Cardiac septum (tissue), 1 donor: Measurements from ENCODE around the gene SYTL5. TPM values are rescaled to one million over a fixed set of nuclear protein-coding genes. Genes with fewer than 3 reads are reported as not detected.

Experiments used
- DNase-seq: peaks from one replicate; pipeline ENCODE4 v3.0.0-alpha.2; 2020; ENCODE audit warnings: low spot score
- intact Hi-C: fragments of 100-400 bp; cut with DNase I; formaldehyde crosslinking; loops from one replicate; pipeline ENCODE4 v1.14.0; 2022
- total RNA-seq: library from RNA; stranded (reverse); fragmentation: NEBNext Ultra II Directional; extraction: Animal tissue kit (Norgen Biotek cat#: 25700); gene quantifications from one replicate; pipeline ENCODE4 v1.2.1, GENCODE V29; 2021
- donor health status: DM: no; HTN: no; CAD: no.

The SYTL5 gene
- total RNA-seq, 1 donor from 2014 or later: 4.5 TPM

DNA sequence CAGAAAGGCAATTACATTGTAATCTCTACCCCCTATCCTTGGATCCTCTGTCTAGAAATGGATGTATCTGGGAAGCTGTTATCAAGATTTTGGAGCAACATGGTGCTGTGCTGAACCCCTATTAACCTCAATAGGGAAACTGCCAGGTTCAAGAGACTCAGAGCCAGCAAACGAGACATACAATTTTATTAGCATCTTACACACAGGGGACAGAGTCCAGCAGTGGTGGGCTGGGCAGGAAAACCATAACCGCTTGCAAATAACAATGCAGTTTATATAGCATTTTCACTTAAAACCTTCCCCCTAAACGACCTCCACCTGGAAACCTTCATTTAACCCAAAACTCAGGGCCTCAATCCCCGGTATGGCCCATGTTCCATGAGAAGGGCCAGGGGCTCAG, 79.5 kb downstream of the SYTL5 start:
- intact Hi-C loops: no loop called here
- no peak for DNase-seq

DNA sequence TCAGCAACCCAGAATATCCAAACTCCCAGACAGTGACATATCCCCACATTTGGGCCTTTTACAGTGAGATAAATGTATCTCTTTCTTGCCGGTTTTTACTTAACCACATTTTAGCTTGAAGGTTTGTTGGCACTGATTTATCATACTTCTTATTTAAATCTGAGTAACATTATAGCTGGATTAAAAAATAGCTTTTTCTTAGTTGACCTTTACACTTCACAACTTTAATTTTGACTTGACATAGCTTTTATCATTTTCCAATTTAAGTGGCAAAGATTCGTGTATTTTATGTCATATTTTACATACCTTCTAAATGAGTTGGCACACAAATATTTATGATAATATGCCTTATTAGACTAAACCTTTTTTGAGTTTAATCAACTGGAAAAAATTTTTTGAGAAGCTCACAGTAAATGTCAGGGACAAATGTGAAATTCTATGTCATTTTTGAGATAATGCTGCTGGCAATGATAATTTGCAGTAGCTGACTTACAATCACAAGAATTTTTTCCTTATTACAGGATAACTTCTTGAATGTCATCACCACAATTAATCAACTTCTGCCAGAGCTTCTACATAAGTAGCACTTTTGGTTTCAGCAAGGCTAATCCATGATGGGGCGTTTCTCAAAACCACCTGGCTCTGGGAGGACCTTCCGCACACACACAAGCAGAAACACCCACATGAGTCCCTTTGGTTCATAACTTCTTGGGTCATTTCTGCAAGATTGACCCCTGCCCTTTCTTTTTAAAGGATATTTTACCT, 80.3 kb downstream of the SYTL5 start:
- no peak for DNase-seq
- intact Hi-C loops: no loop called here

GRCh38 chrX:38087594-38087993, 81.2 kb downstream of the SYTL5 start:
- DNase-seq: no peak
- intact Hi-C loops: no loop called here

DNA sequence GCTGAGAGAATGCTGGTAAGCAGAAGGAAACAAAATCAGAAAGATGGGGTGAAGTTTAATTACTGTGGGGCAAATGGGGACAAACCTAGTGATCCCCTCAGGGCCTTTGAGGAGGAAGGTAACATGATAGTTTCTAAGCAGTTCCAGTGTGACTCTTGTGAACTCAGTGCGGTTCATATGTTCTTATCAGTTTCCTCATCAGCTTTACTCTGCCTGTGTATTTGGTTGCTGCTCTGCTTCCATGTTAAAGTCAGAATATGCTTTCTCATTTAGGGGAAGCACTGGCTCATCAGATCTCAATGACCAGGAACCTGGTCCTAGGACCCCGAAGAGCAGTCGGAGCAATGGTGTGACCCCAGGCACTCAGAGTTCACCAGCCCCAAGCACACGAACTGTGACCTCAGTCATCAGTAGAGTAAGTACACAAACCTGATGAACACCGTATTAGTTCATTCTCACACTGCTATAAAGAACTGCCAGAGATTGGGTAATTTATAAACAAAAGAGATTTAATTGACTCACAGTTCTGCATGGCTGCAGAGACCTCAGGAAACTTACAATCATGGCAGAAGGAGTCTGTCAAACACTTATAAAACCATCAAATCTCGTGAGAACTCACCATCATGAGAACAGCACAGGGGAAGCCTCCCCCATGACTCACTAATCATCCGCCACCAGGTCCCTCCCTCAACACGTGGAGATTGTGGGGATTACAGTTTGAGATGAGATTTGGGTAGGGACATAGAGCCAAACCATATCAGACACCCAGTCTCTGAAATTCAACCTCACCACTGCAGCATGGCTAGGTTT, 83.0 kb downstream of the SYTL5 start:
- intact Hi-C loops: no loop called here

GRCh38 chrX:38095971-38096529, 89.7 kb downstream of the SYTL5 start:
- no peak for DNase-seq
- intact Hi-C loops: no loop called here

More for the DNA sequence above, 83.0 kb downstream of the SYTL5 start:
- DNase-seq: no peak

- no peak for DNase-seq
- intact Hi-C loops: no loop called here
Observed at GRCh38 chrX:38099688-38100087, 93.3 kb downstream of the SYTL5 start.

DNA sequence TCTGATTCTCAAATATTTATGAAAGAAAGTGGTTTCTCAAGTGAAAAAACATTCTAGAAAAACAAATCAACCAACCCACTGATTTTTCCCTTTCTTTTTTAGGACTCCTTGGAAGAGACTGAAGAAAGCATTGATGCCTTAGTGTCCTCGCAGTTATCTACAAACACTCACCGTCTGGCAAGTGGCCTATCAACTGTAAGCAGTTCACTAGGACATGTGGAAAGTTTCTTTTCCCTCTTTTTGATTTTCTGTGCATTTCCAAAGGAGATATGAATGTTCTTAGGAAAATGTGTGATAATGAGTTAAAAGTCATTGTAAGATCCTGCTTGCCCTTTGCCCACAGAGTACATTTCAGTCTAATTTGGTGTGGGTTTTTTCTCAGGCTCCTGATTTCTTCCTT, 95.9 kb downstream of the SYTL5 start:
- intact Hi-C loops: no loop called here
- DNase-seq: no peak

- intact Hi-C loops: no loop called here
- no peak for DNase-seq
Observed at GRCh38 chrX:38102875-38103274, 96.5 kb downstream of the SYTL5 start.

DNA sequence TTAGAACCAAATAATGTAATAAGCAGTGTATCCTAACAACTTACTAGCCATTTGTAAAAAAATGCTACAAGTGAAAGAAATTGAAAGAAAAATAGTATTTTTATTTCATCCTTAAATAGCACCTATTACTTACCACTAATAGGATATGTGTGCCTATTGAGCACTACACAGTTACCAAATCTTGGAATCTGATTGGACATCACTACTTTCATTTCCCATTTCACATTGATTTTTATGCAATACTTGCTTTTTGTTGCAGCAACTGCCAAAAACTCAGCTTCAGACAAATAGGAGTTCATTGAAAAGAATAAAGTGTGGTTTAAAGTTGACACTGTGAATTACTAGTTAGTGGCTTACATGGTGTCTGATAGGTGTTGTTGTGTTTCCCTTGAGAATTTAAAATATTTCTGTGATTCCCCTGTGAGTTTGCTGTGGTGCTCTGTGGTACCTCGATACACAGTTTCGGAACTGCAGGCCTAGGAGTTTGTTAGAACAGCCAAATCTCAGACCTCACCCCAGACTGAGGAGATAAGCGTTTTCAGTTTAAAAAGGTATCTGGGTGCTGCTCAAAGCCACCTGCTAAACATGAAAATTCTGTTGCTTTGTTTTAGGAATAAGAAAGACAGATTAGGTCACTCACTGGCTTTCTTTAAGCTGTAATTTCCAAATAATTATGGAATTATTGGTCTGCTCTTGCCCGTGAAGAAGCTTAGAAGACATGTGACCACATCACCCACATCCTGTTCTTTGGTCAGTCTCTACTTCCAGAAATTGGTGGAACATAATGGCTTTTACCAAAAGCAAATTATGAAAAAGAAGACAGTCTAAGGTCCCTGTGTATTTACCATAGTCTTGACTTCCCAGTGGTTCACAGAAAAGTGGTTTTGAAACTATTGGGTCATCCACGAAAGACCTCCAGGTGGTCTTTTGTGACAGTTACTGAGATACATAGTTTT, 97.8 kb downstream of the SYTL5 start:
- DNase-seq: no peak
- intact Hi-C loops: no loop called here

- intact Hi-C loops: no loop called here
- no peak for DNase-seq
Observed at GRCh38 chrX:38105216-38105725, 98.9 kb downstream of the SYTL5 start.

DNA sequence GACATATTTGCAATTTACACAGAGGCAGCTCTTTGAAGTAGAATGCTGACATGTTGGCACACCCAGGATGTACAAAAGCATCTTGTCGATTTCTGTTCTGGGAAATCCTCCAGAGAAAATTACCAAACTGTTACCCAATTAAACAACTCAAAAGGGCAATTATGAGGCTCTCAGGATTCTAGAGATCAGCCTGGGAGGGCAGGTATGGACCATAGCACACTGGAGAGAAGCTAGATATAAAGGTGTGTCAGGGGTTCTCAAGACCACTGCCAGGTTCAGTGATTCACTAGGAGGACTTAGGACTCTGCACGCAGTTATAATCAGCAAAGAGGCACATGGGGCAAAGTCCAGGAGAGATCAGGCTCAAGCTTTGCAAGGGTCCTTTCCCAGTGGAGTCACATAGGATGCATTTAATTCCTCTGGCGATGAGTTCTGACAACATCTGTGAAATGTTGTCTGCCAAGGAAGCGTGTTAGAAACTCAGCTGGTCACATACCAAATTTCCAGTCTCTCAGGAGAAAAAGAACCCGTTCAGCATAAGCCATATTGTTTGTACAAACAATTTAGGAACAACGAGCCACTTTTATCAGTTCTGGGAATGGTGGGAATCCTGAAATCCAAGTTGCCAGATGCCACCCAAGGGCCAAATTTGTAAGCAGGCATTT, 100.8 kb downstream of the SYTL5 start:
- intact Hi-C loops: no loop called here
- no peak for DNase-seq

GRCh38 chrX:38108364-38108763, 102.0 kb downstream of the SYTL5 start:
- intact Hi-C loops: no loop called here
- DNase-seq: no peak

DNA sequence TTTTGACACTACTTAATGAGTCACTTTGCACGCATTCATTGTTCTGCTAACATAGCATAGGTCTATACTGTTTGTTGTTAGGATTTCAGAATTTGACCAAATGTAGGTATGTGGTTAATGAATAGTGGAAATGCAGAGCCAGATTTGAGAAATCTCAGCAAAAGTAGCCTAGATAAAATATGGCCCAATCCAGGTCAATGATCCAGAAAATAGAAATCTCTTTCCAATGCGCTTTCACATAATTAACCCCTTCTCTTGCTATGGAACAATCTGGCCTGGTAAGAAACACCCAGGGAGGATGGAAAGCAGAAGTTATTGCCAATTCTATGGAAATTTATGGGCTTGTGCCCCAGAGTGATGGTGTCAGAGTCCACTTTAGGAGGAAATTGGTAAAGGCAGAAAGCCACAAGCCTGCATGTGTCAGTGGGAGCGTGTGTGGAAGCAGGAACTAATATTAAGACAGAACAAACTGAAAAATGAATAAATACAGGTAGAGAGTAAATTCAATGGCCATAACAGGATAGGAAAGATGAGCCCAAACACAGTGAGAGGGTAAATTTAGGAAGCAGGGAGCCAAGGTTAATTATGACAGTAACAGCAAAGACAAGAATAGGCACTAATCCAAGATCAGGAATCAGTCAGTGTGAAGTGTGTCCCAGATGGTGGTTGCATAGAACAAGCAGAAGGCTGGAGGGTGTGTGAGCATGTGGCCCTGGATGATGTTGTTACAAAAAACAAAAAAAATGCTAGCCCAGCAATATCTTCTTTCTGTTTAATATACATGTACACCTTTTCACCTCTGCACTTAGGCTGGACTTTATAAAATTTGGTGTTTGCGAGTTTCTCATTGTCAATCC, 102.9 kb downstream of the SYTL5 start:
- no peak for DNase-seq
- intact Hi-C loops: no loop called here

DNA sequence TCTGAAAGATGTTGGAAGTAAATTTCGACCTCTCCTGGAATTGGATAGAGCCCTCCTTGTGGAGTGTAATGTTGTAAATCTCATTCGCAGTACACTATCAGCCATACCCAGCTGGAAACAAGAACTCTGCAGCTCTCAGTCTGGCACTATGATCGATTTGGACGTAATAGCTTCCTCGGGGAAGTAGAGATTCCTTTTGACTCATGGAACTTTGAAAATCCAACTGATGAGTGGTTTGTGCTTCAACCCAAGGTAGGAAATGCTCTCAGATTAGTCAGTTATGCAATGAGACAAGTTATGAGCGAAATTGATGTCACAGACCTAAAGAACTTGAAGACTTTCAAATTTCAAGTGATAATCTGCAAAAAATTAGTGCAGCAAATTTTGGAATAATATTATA, 103.9 kb downstream of the SYTL5 start:
- intact Hi-C loops: no loop called here
- DNase-seq: no peak

- intact Hi-C loops: no loop called here
- no peak for DNase-seq
Observed at GRCh38 chrX:38111196-38111595, 104.8 kb downstream of the SYTL5 start.

- intact Hi-C loops: no loop called here
Observed at GRCh38 chrX:38112566-38112965, 106.2 kb downstream of the SYTL5 start.

GRCh38 chrX:38116706-38117105, 110.4 kb downstream of the SYTL5 start:
- intact Hi-C loops: no loop called here
- no peak for DNase-seq

More at GRCh38 chrX:38112566-38112965, 106.2 kb downstream of the SYTL5 start:
- no peak for DNase-seq

- DNase-seq: no peak
- intact Hi-C loops: no loop called here
Observed at GRCh38 chrX:38117485-38117884, 111.1 kb downstream of the SYTL5 start.
